IMR-90 (cell line): ENCODE measurements around the gene SIGLEC7.

Experiments used
- CEBPB ChIP-seq: IDR thresholded peaks from 2 replicates; pipeline ENCODE4 v1.6.1; 2012; ENCODE audit warnings: low read depth, low read length, improper control_type of control experiment
- CHD1 ChIP-seq: IDR thresholded peaks from 2 replicates; pipeline ENCODE4 v1.6.1; 2012; ENCODE audit warnings: low read depth, low read length, improper control_type of control experiment
- CTCF ChIP-seq: conservative IDR thresholded peaks from 2 replicates; pipeline ENCODE4 v1.5.1; 2012; ENCODE audit warnings: mild to moderate bottlenecking, low read depth, low read length, improper control_type of control experiment
- FOS ChIP-seq: fragments of 150-350 bp; IDR thresholded peaks from 2 replicates; pipeline ENCODE4 v1.6.1; 2016; ENCODE audit warnings: low read depth, low read length
- MXI1 ChIP-seq: IDR thresholded peaks from 2 replicates; pipeline ENCODE4 v1.6.1; 2012; ENCODE audit warnings: low read depth, mild to moderate bottlenecking, low read length, moderate library complexity, borderline replicate concordance
- POLR2A ChIP-seq: IDR thresholded peaks from 2 replicates; pipeline ENCODE4 v1.6.1; 2012; ENCODE audit warnings: mild to moderate bottlenecking, low read depth, low read length
- RAD21 ChIP-seq: IDR thresholded peaks from 2 replicates; pipeline ENCODE4 v1.6.1; 2012; ENCODE audit warnings: low read length, improper control_type of control experiment
- RFX5 ChIP-seq: IDR thresholded peaks from 2 replicates; pipeline ENCODE4 v1.8.0; 2012; ENCODE audit warnings: low read depth, mild to moderate bottlenecking, low read length, moderate library complexity
- SMC3 ChIP-seq: fragments of 150-350 bp; IDR thresholded peaks from 2 replicates; pipeline ENCODE4 v1.6.1; 2016; ENCODE audit warnings: low read depth, mild to moderate bottlenecking, antibody characterized with exemption, low read length, moderate library complexity

DNA sequence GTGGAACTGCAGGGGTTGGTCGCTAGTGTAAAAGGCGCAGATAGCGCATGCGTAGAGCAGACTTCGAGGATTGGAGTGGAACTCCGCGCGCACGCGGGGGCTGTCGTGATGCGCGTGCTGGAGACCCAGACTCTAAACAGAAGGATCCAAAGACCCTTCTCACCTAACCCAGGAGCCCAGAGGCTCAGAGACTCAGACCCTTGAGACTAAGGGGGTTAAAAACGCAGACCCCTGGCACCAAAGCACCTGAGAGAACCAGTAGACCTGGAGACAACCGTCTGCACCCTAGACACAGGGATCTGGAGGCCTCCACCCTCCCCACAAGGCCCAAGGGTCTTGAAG lies 33.3 kb upstream of the SIGLEC7 start:
- TF ChIP-seq SMC3, result no peak
- no peak for TF ChIP-seq CEBPB
- TF ChIP-seq CTCF, result no peak
- no peak for TF ChIP-seq POLR2A
- no peak for TF ChIP-seq RFX5
- no peak for TF ChIP-seq MXI1
- no peak for TF ChIP-seq RAD21
- no peak for TF ChIP-seq CHD1
- TF ChIP-seq FOS, result no peak
